DMS153 treated with DMSO at 0.1 percent for 48 hours (cell line): ENCODE results near the gene CCDC116.
"Not testable (repeated sequence)": the region's sequence is repeated elsewhere in the genome, so short reads cannot be mapped to it uniquely, and the experiment has no call there.

ENCODE experiments used
- DNase-seq: peaks from one replicate; lab custom pipeline; 2025; ENCODE audit not compliant: unreplicated experiment; lab: John Stamatoyannopoulos, UW

CCDC116 gene

GRCh38 chr22:21609556-21610157 is 22.9 kb upstream of the CCDC116 start:
- DNase-seq = not testable (repeated sequence)

- no peak for DNase-seq
These were observed 21.2 kb upstream of the CCDC116 start for GRCh38 chr22:21611210-21611977.

GRCh38 chr22:21612858-21613257 is 19.7 kb upstream of the CCDC116 start:
- DNase-seq = no peak

DNA sequence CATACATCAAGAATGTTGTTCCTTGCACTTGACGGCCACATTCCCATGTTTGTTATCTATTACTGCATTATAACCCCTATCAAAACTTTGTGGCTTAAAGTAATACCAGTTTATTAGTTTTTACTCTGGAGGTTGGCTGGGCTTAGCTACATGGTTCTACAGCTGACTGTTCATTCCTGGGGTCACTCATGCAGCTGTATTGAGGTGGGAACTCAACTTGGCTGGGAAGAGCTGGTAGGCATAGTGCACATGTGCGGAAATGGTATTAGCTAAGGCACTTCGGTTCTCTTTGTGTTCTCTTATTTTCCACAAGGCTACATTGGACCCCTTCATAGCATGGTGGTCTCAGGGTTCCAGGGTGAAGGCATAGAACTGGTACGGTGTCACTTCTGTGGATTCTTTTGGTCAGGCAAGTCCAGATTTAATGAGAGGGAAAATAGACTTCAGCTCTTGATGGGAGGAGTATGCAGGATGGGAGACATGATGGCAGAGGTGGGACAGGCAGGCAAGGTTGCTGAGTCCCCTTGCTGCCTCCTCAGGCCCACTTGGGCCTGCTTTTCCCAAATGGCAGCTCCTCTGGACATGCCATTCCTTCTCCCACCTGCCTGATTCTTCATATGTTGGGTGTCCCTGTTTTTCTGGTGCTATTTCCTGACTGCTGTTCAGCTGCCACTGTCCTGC is 18.9 kb upstream of the CCDC116 start:
- no peak for DNase-seq

- no peak for DNase-seq
These were observed 16.8 kb upstream of the CCDC116 start for GRCh38 chr22:21615731-21616130.

DNA sequence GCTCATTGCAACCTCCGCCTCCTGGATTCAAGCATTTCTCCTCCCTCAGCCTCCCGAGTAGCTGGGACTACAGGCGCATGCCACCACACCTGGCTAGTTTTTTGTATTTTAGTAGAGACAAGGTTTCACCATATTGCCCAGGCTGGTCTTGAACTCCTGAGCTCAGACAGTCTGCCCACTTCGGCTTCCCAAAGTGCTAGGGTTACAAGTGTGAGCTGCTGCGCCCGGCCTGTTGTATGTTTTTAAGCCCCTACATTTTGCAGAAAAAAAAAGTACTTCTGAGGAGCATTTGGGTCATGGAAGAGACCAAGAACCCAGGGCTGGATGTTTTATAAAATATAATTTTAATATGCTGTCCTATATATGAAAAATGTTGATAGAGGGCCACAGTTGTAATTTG is 15.2 kb upstream of the CCDC116 start:
- not testable (repeated sequence) for DNase-seq

GRCh38 chr22:21621025-21621424 is 11.5 kb upstream of the CCDC116 start:
- no peak for DNase-seq

GRCh38 chr22:21622011-21622918 is 10.3 kb upstream of the CCDC116 start:
- DNase-seq = no peak

GRCh38 chr22:21622919-21623647 is 9.5 kb upstream of the CCDC116 start:
- DNase-seq = no peak

DNA sequence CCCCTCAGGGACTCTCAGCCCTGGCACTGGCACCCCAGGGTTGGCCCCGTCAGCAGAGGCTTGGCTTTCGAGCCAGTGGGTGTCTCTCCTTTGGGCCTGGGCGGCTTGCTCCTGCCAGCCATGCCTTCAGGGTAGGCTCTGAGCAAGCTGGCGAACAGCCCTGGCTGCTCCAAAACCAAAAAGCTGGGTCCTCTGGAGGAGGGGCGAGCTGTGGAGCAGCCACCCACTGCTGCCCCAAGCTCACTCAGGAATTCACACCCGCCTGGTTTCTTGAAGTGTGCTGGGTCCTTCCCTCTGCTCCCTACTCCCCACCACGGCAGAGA is 9.0 kb upstream of the CCDC116 start:
- DNase-seq = no peak

DNA sequence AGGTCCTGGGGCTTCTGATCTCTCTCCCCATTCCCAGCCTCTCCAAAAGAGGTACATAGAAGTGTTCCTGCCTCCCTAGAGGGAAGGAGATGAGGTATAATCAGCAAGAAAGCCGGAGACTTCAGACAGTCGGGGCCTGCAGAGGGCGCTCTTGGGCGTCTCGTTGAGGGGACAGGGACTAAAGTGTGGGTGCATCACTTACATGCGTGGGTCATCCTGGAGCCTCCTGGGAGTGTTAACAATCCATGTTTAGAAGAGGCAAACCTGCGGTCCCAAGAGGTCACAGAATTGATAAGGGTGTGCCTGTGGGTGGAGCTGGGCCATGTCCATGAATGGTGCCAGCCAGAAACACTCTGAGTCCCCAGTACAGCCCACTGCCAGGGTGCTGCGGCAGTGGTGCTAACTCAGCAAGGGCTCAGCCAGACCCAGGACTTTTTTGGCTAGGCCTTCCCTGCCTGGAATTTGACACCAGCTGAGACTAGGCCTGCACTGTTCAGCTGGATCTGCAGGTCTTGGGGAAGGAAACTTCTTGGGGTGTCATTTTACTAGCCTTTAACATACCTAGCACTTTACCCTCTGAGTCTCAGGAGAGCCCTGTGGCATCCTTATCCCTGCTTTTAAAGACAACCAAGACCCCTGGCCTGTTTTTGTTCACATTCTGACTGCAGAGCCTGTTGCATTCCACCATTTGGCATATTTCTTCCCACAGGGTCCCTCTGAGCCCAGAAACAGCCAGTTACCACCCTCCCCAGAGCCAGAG is 8.3 kb upstream of the CCDC116 start:
- no peak for DNase-seq

DNA sequence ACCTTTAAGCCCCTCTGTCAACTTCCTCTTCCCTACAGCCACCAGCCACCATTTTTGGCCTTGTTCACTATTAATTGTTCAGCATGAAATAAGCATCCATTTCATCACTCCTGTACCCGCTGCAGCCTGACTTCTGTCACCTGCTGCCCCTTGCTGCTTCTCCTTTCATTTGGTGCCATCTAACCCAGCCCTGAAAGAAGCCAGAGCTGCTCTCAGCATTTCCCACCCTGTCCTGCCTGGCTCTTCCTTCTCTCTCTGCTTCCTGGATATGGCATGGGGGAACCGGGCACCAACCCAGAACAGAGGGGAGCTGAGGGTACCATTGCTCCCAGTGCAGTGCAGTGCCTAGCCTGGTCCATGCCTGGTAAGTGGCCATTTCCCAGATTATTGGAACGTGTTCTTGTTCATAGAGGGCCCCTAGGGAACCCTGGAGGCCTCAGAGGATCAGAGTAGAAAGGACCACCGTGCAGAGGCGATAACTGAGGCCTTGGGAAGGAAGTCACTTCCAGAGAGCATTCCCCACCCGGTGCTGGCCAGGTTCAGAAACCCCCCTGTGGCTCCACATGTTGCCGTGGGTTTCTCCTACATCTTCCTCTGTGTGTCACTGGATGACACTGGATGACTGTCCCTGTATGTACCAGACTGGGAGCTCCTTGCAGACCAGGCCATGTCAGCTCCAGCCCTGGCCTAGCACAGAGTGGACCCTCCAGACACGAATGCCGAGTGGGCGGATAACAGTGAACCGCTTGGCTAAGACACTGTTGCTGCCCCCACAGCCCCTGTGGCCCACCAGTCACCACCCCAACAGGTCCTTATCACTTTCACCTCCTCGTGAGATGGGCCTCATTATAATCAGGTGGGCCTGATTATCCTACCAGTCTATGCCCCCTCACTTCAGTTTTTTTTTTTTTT is 7.4 kb upstream of the CCDC116 start:
- DNase-seq = no peak

GRCh38 chr22:21626073-21626734 is 6.4 kb upstream of the CCDC116 start:
- DNase-seq = no peak

DNA sequence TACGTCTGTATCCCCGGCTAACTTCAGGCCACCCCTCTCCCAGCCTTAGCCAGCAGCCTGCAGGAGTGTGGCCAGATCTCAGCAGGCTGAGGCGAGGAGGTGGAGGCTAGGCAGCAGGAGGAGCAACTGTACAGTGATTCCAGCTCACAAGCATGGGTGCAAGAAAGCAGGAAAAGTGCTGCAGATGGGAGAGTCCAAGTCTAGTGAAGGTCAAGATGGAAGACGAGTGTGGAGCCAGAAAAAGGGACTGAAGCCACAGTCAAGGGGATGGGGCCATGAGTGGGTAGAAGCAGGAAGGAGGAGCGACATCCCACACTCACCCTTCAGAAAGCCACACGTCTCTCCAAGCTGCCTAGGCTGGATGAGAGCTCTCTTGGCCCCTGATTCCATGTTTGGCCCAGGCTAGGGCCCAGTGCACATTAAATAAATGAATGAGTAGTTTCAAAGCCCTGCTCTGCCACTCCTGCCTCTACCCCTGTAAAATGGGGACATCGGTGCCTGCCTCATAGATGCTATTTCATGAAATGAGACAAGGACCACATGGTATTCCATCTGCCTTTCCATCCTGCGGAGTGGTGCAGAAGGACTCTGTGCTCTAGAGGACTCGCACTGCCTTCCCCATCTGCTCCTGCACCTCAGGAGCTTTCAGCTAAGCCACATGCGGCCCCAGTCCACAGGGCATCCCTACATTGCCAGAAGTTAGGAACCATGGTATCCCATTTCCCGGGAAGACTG is 5.7 kb upstream of the CCDC116 start:
- DNase-seq = no peak

DNA sequence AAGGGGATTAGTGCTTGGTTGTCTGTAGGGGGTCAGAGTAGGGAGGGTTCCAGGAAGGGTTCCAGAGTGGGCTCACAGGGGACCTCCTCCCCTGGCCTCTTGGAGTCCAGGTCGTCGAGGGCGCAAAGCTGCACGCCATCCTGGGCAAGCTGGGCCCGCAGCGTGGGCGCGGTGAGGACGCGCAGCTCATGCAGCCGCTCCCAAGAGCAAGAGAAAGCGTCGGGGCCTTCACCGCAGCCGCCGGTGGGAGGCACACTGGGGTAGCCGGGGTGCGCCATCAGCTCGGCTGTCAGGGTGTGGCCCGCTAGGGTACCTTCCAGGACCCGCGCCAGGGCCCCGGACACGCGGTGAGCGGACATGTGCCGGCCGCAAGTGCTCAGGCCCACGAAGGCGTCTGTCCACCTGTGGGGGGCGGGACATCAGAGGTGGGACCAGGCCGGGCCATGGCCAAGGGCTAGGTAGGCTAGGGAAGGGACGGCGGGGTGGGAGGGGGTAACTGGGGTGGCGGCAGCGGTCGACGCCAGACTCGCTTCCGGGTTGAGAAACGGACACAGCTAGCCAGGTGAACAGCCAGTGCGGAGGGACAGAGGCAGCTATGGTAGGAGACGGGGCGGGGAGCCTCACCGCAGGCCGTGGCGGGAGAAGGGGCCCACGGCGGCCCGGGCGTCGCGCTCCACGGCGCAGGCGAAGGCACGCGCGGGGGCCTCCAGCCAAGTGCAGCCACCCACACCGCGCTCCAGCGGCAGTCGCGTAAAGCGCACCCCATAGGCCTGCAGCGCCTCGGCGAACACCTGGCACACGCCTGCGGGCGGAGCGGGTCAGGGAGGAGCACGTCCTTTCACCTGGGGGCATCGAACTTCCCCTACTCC is 3.9 kb upstream of the CCDC116 start:
- DNase-seq = no peak

- peak; percentile 89 for DNase-seq
These were observed 3.1 kb upstream of the CCDC116 start, which contains the start of gene YDJC for GRCh38 chr22:21629255-21630149. Gene YDJC, minus strand, starts transcription at chr22:21630022. Its CDS starts 8 bp downstream, at chr22:21630014.
